Measurements from ENCODE around the gene RPL13A.

GRCh38 chr19:49491804-49492572, 4.6 kb downstream of the RPL13A start:
- TF ChIP-seq CTCF (IDR thresholded peaks at IDR 0.05) (no peak), POLR2A (IDR thresholded peaks at IDR 0.05) (no peak)

All from body of pancreas (tissue), 4 donors.